NT2/D1 (cell line): Measurements from ENCODE around the gene USP49.

Source experiments
- DNase-seq: peaks from one replicate; pipeline ENCODE4 v3.0.0-alpha.2; 2011; ENCODE audit warnings: low read depth, low spot score
- H3K27me3 ChIP-seq: 2 replicates; pipeline ENCODE4 v1.6.0; 2011; ENCODE audit warnings: mild to moderate bottlenecking; ENCODE audit not compliant: insufficient read length, insufficient read depth
- H3K36me3 ChIP-seq: 2 replicates; pipeline ENCODE4 v1.6.1; 2011; ENCODE audit warnings: mild to moderate bottlenecking, low read length, mixed read lengths; ENCODE audit not compliant: insufficient read depth, insufficient read length
- H3K4me1 ChIP-seq: 2 replicates; pipeline ENCODE4 v1.5.1; 2011; ENCODE audit not compliant: insufficient read depth, insufficient read length
- H3K4me3 ChIP-seq: 2 replicates; pipeline ENCODE4 v1.5.1; 2011; ENCODE audit warnings: low read depth; ENCODE audit not compliant: insufficient read length
- H3K9ac ChIP-seq: 2 replicates; pipeline ENCODE4 v1.6.0; 2011; ENCODE audit warnings: low read depth; ENCODE audit not compliant: insufficient read length
- H3K9me3 ChIP-seq: 2 replicates; pipeline ENCODE4 v1.5.1; 2011; ENCODE audit warnings: mild to moderate bottlenecking, low read length; ENCODE audit not compliant: insufficient read depth
- SUZ12 ChIP-seq: IDR thresholded peaks from 2 replicates; pipeline ENCODE4 v1.6.1; 2011; ENCODE audit not compliant: insufficient read length, insufficient read depth; ENCODE audit errors: extremely low read depth
- YY1 ChIP-seq: IDR thresholded peaks from 2 replicates; pipeline ENCODE4 v1.6.1; 2011; ENCODE audit not compliant: insufficient read length, insufficient read depth
- ZNF274 ChIP-seq: IDR thresholded peaks from 2 replicates; pipeline ENCODE4 v1.6.1; 2011; ENCODE audit warnings: mild to moderate bottlenecking, low read depth, low read length

The USP49 gene

GRCh38 chr6:41939848-41940758 lies 44.9 kb upstream of the USP49 start:
- H3K27me3 ChIP-seq, result peaks cover 5% of the 10 kb centered on the region
- H3K4me1 ChIP-seq, result peaks cover 22% of the 10 kb centered on the region
- peaks cover 34% of the 10 kb centered on the region for H3K36me3 ChIP-seq
- peak overlapping the region; percentile 92 for H3K9ac ChIP-seq
- H3K4me3 ChIP-seq, result peak overlapping the region; percentile 91
- TF ChIP-seq SUZ12, result no peak
- H3K9me3 ChIP-seq, result no peaks in the 10 kb centered on the region
- DNase-seq, result no peak

- peaks cover 24% of the 10 kb centered on the region for H3K4me1 ChIP-seq
- no peaks in the 10 kb centered on the region for H3K9me3 ChIP-seq
- H3K9ac ChIP-seq, result peak overlapping the region; percentile 0
- peaks cover 5% of the 10 kb centered on the region for H3K27me3 ChIP-seq
- no peak overlapping the region for H3K4me3 ChIP-seq
- no peak for DNase-seq
- TF ChIP-seq ZNF274 (no peak), YY1 (no peak), SUZ12 (no peak)
- peaks cover 42% of the 10 kb centered on the region for H3K36me3 ChIP-seq
Measured at GRCh38 chr6:41939176-41939847, 44.1 kb upstream of the USP49 start.

GRCh38 chr6:41938590-41939175 lies 43.5 kb upstream of the USP49 start:
- peaks cover 24% of the 10 kb centered on the region for H3K4me1 ChIP-seq
- H3K9ac ChIP-seq, result peak overlapping the region; percentile 0
- peaks cover 5% of the 10 kb centered on the region for H3K27me3 ChIP-seq
- TF ChIP-seq ZNF274, result no peak
- H3K4me3 ChIP-seq, result no peak overlapping the region
- H3K36me3 ChIP-seq, result peaks cover 47% of the 10 kb centered on the region
- H3K9me3 ChIP-seq, result no peaks in the 10 kb centered on the region
- no peak for DNase-seq

GRCh38 chr6:41937861-41938574 lies 42.8 kb upstream of the USP49 start:
- no peak for DNase-seq
- TF ChIP-seq SUZ12 (no peak), ZNF274 (no peak), YY1 (no peak)
- no peak overlapping the region for H3K4me3 ChIP-seq
- H3K9me3 ChIP-seq, result no peaks in the 10 kb centered on the region
- H3K4me1 ChIP-seq, result peaks cover 24% of the 10 kb centered on the region
- no peak overlapping the region for H3K9ac ChIP-seq
- peaks cover 52% of the 10 kb centered on the region for H3K36me3 ChIP-seq
- peaks cover 5% of the 10 kb centered on the region for H3K27me3 ChIP-seq

- Histone ChIP-seq H3K4me1 (peaks cover 24% of the 10 kb centered on the region), H3K36me3 (peaks cover 57% of the 10 kb centered on the region), H3K27me3 (peaks cover 5% of the 10 kb centered on the region), H3K9ac (no peak overlapping the region), H3K9me3 (no peaks in the 10 kb centered on the region), H3K4me3 (no peak overlapping the region)
- DNase-seq, result no peak
- TF ChIP-seq YY1 (no peak), ZNF274 (no peak), SUZ12 (no peak)
Measured at GRCh38 chr6:41937472-41937860, 42.3 kb upstream of the USP49 start.

- H3K4me1 ChIP-seq, result peaks cover 24% of the 10 kb centered on the region
- no peak overlapping the region for H3K4me3 ChIP-seq
- no peaks in the 10 kb centered on the region for H3K9me3 ChIP-seq
- no peak overlapping the region for H3K9ac ChIP-seq
- H3K27me3 ChIP-seq, result peaks cover 3% of the 10 kb centered on the region
- no peak for DNase-seq
- H3K36me3 ChIP-seq, result peaks cover 70% of the 10 kb centered on the region
- TF ChIP-seq YY1 (no peak), ZNF274 (no peak), SUZ12 (no peak)
Measured at GRCh38 chr6:41936073-41936837, 41.1 kb upstream of the USP49 start.

GRCh38 chr6:41935685-41936072 lies 40.5 kb upstream of the USP49 start:
- Histone ChIP-seq H3K9me3 (no peaks in the 10 kb centered on the region), H3K4me1 (peaks cover 24% of the 10 kb centered on the region), H3K9ac (no peak overlapping the region), H3K36me3 (peaks cover 75% of the 10 kb centered on the region), H3K4me3 (no peak overlapping the region), H3K27me3 (no peaks in the 10 kb centered on the region)
- no peak for DNase-seq
- no peak for TF ChIP-seq YY1
- TF ChIP-seq ZNF274, result no peak
- TF ChIP-seq SUZ12, result no peak
